Activated CD8-positive, alpha-beta memory T cell treated with anti-CD3 and anti-CD28 coated beads, Interleukin-2, amount 10 ng/mL, durations not matched to agents 7 days and 5 days (primary cell): Measurements from ENCODE around the gene TOMM40. TPM values are rescaled to one million over a fixed set of nuclear protein-coding genes. Genes with fewer than 3 reads are reported as not detected.
"Not testable (repeated sequence)": the region's sequence is repeated elsewhere in the genome, so short reads cannot be mapped to it uniquely, and the experiment has no call there.

Experiments
- ATAC-seq: fragments of 150-1000 bp; cut with Tn5 transposase; one replicate; pipeline ENCODE4 v1.10.0; 2021; ENCODE audit warnings: moderate library complexity
- CTCF ChIA-PET: fragments of 350-600 bp; sonication (Branson Sonifier 250); formaldehyde crosslinking; loops from one replicate; lab custom pipeline; 2021; ENCODE audit warnings: antibody characterized with exemption; lab: Charles Lee
- DNase-seq: peaks from one replicate; pipeline ENCODE4 v3.0.0-alpha.2; 2020
- H3K27ac Mint-ChIP-seq: one replicate; pipeline ENCODE4 v1.8.0; 2021; ENCODE audit warnings: mild to moderate bottlenecking, mixed read lengths
- H3K27me3 Mint-ChIP-seq: one replicate; pipeline ENCODE4 v1.8.0; 2021; ENCODE audit warnings: mixed read lengths
- H3K36me3 Mint-ChIP-seq: one replicate; pipeline ENCODE4 v1.8.0; 2021; ENCODE audit warnings: mild to moderate bottlenecking, mixed read lengths
- H3K4me1 Mint-ChIP-seq: one replicate; pipeline ENCODE4 v1.8.0; 2021; ENCODE audit warnings: mixed read lengths
- H3K4me3 Mint-ChIP-seq: one replicate; pipeline ENCODE4 v1.8.0; 2021; ENCODE audit warnings: mild to moderate bottlenecking, moderate library complexity, mixed read lengths
- H3K9me3 Mint-ChIP-seq: one replicate; pipeline ENCODE4 v1.8.0; 2022; ENCODE audit warnings: low read depth, mixed read lengths
- total RNA-seq, 2 experiments: library from RNA; stranded (reverse); gene quantifications; one replicate each; pipeline ENCODE4 v1.2.3, GENCODE V29; 2021

Gene TOMM40
- total RNA-seq, 2 experiments from 2014 or later, result 66.9 to 103 TPM

- peaks cover 34% of the 10 kb centered on the region for H3K27me3 Mint-ChIP-seq
- CTCF ChIA-PET, result no interaction called here
- H3K9me3 Mint-ChIP-seq, result no peaks in the 10 kb centered on the region
- H3K4me3 Mint-ChIP-seq, result no peak overlapping the region
- H3K27ac Mint-ChIP-seq, result no peak overlapping the region
- no peak for DNase-seq
- H3K4me1 Mint-ChIP-seq, result peaks cover 11% of the 10 kb centered on the region
- ATAC-seq, result no peak
- H3K36me3 Mint-ChIP-seq, result no peaks in the 10 kb centered on the region
Observed at GRCh38 chr19:44908836-44909261, 17.8 kb downstream of the TOMM40 start.

- CTCF ChIA-PET, result interaction anchor here (0.8 kb wide), 1 partner anchor 11 kb away, joined by 3 read pairs; no protein-coding TSS in a partner anchor
- no peak for DNase-seq
- no peaks in the 10 kb centered on the region for H3K9me3 Mint-ChIP-seq
- H3K4me1 Mint-ChIP-seq, result peaks cover 18% of the 10 kb centered on the region
- no peak overlapping the region for H3K4me3 Mint-ChIP-seq
- H3K36me3 Mint-ChIP-seq, result no peaks in the 10 kb centered on the region
- ATAC-seq, result no peak
- H3K27me3 Mint-ChIP-seq, result peaks cover 42% of the 10 kb centered on the region
- no peak overlapping the region for H3K27ac Mint-ChIP-seq
Observed at GRCh38 chr19:44909775-44910174, 18.7 kb downstream of the TOMM40 start.

GRCh38 chr19:44911896-44912295 lies 20.8 kb downstream of the TOMM40 start:
- not testable (repeated sequence) for H3K27ac Mint-ChIP-seq, DNase-seq, H3K4me3 Mint-ChIP-seq, H3K36me3 Mint-ChIP-seq, ATAC-seq, H3K9me3 Mint-ChIP-seq
- CTCF ChIA-PET, result interaction anchor here (1.1 kb wide), 1 partner anchor 43 kb away, joined by 3 read pairs; the partner anchor contains the start of gene CLPTM1
- Mint-ChIP-seq H3K27me3 (peaks cover 27% of the 10 kb centered on the region), H3K4me1 (peaks cover 14% of the 10 kb centered on the region)

- ATAC-seq (no peak), DNase-seq (no peak)
- H3K9me3 Mint-ChIP-seq, result no peaks in the 10 kb centered on the region
- CTCF ChIA-PET, result interaction anchor here (1.6 kb wide), 1 partner anchor 9 kb away, joined by 3 read pairs; no protein-coding TSS in a partner anchor
- no peak overlapping the region for H3K27ac Mint-ChIP-seq
- peaks cover 14% of the 10 kb centered on the region for H3K4me1 Mint-ChIP-seq
- no peaks in the 10 kb centered on the region for H3K36me3 Mint-ChIP-seq
- no peak overlapping the region for H3K4me3 Mint-ChIP-seq
- H3K27me3 Mint-ChIP-seq, result peaks cover 26% of the 10 kb centered on the region
Observed at GRCh38 chr19:44912854-44913253, 21.8 kb downstream of the TOMM40 start.

- Mint-ChIP-seq H3K4me3 (peak overlapping the region; percentile 83), H3K4me1 (peaks cover 14% of the 10 kb centered on the region), H3K27me3 (peaks cover 26% of the 10 kb centered on the region)
- H3K36me3 Mint-ChIP-seq, H3K9me3 Mint-ChIP-seq, ATAC-seq, H3K27ac Mint-ChIP-seq, DNase-seq: not testable (repeated sequence)
- CTCF ChIA-PET, result interaction anchor here (1.6 kb wide), 1 partner anchor 10 kb away, joined by 3 read pairs; no protein-coding TSS in a partner anchor
Observed at GRCh38 chr19:44913512-44914432, 22.7 kb downstream of the TOMM40 start.

GRCh38 chr19:44914433-44915206 lies 23.6 kb downstream of the TOMM40 start, which contains the start of gene APOC1:
TSS of gene APOC1 (plus strand) at chr19:44914608. CDS start at chr19:44914892, 284 bp downstream.
- DNase-seq (peak; percentile 86), ATAC-seq (peak; percentile 99)
- CTCF ChIA-PET, result interaction anchor here (0.6 to 1.4 kb wide), 3 partner anchors 38 to 145 kb away, joined by 3 to 5 read pairs (median 4); no protein-coding TSS in a partner anchor
- H3K9me3 Mint-ChIP-seq, H3K36me3 Mint-ChIP-seq: not testable (repeated sequence)
- Mint-ChIP-seq H3K27ac (peak within 1 kb of the TSS; percentile 85), H3K4me3 (peak within 1 kb of the TSS; percentile 83), H3K27me3 (peaks cover 26% of the 10 kb centered on the region), H3K4me1 (peaks cover 14% of the 10 kb centered on the region)

- DNase-seq (no peak), ATAC-seq (no peak)
- Mint-ChIP-seq H3K27me3 (peaks cover 19% of the 10 kb centered on the region), H3K27ac (no peak overlapping the region), H3K36me3 (no peaks in the 10 kb centered on the region), H3K4me3 (no peak overlapping the region), H3K9me3 (no peaks in the 10 kb centered on the region), H3K4me1 (peaks cover 5% of the 10 kb centered on the region)
- CTCF ChIA-PET, result no interaction called here
Observed at GRCh38 chr19:44924243-44924725, 33.2 kb downstream of the TOMM40 start.

GRCh38 chr19:44925114-44925891 lies 34.2 kb downstream of the TOMM40 start:
- no peak overlapping the region for H3K4me3 Mint-ChIP-seq
- no peak for DNase-seq
- H3K27me3 Mint-ChIP-seq, result peaks cover 19% of the 10 kb centered on the region
- H3K9me3 Mint-ChIP-seq, result no peaks in the 10 kb centered on the region
- H3K27ac Mint-ChIP-seq, result no peak overlapping the region
- H3K36me3 Mint-ChIP-seq, result no peaks in the 10 kb centered on the region
- peaks cover 5% of the 10 kb centered on the region for H3K4me1 Mint-ChIP-seq
- ATAC-seq, result no peak
- CTCF ChIA-PET, result interaction anchor here (1.1 kb wide), 1 partner anchor 21 kb away, joined by 3 read pairs; no protein-coding TSS in a partner anchor

- ATAC-seq, result peak; percentile 29
- H3K27me3 Mint-ChIP-seq, result peaks cover 19% of the 10 kb centered on the region
- H3K4me3 Mint-ChIP-seq, DNase-seq, H3K27ac Mint-ChIP-seq, H3K9me3 Mint-ChIP-seq, CTCF ChIA-PET, H3K4me1 Mint-ChIP-seq, H3K36me3 Mint-ChIP-seq: not testable (repeated sequence)
Observed at GRCh38 chr19:44926245-44927077, 35.4 kb downstream of the TOMM40 start.

GRCh38 chr19:44927746-44928145 lies 36.7 kb downstream of the TOMM40 start:
- no peak for DNase-seq
- Mint-ChIP-seq H3K27ac (no peak overlapping the region), H3K9me3 (no peaks in the 10 kb centered on the region), H3K36me3 (no peaks in the 10 kb centered on the region), H3K4me1 (peaks cover 5% of the 10 kb centered on the region), H3K4me3 (no peak overlapping the region), H3K27me3 (peaks cover 19% of the 10 kb centered on the region)
- CTCF ChIA-PET, result no interaction called here
- ATAC-seq, result no peak

- Mint-ChIP-seq H3K27ac (no peak overlapping the region), H3K4me3 (no peak overlapping the region), H3K9me3 (no peaks in the 10 kb centered on the region), H3K4me1 (peaks cover 5% of the 10 kb centered on the region), H3K27me3 (peaks cover 20% of the 10 kb centered on the region), H3K36me3 (no peaks in the 10 kb centered on the region)
- no peak for DNase-seq
- ATAC-seq, result no peak
- CTCF ChIA-PET, result no interaction called here
Observed at GRCh38 chr19:44930088-44930487, 39.0 kb downstream of the TOMM40 start.

GRCh38 chr19:44931541-44931940 lies 40.5 kb downstream of the TOMM40 start:
- H3K27me3 Mint-ChIP-seq, result peaks cover 7% of the 10 kb centered on the region
- no peaks in the 10 kb centered on the region for H3K9me3 Mint-ChIP-seq
- CTCF ChIA-PET, result interaction anchor here (0.6 kb wide), 1 partner anchor 379 kb away, joined by 3 read pairs; no protein-coding TSS in a partner anchor
- H3K4me1 Mint-ChIP-seq, result peaks cover 4% of the 10 kb centered on the region
- DNase-seq (no peak), ATAC-seq (no peak)
- H3K27ac Mint-ChIP-seq, result no peak overlapping the region
- no peaks in the 10 kb centered on the region for H3K36me3 Mint-ChIP-seq
- no peak overlapping the region for H3K4me3 Mint-ChIP-seq
